C4-2B (cell line): ENCODE measurements around the gene FHL2.

Experiments
- H3K27ac ChIP-seq: fragments of 450-650 bp; 2 replicates; pipeline ENCODE4 v1.5.1; 2017
- CTCF ChIP-seq: fragments of 450-650 bp; conservative IDR thresholded peaks from 2 replicates; pipeline ENCODE4 v1.5.1; 2017; ENCODE audit warnings: mild to moderate bottlenecking
- ZFX ChIP-seq: fragments of 450-650 bp; IDR thresholded peaks from 2 replicates; pipeline ENCODE4 v1.6.1; 2017

The FHL2 gene

GRCh38 chr2:105398336-105399206, at the start of gene FHL2:
FHL2 (minus strand) TSS chr2:105399051; CDS start chr2:105386516, 12,535 bp downstream.
- no peak for TF ChIP-seq ZFX
- TF ChIP-seq CTCF: peak; percentile 75
- peak within 1 kb of the TSS; percentile 10; the same call in 1 of the 2 replicates for H3K27ac ChIP-seq

DNA sequence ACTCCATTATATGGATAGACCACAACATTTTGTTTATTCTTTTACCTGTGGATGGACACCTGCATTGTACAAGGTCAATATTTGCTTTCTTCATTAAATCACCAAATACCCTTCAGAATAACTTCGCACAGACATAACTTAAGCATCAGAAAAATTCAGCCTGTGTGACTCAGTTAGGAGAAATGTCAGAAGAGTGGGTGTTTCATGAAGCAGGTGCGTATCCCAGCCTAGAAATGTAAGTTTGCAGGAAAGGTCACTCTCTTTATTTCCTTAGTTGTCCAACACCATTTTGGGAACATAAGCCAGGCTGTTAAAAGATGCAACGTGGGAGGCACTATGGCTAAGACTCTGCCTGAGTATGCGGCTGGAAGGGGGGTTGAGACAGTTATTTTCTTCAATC, 48.6 kb upstream of the FHL2 start:
- TF ChIP-seq ZFX (no peak), CTCF (no peak)
- H3K27ac ChIP-seq: no peak overlapping the region

GRCh38 chr2:105446501-105446900, 47.6 kb upstream of the FHL2 start:
- H3K27ac ChIP-seq: no peak overlapping the region

DNA sequence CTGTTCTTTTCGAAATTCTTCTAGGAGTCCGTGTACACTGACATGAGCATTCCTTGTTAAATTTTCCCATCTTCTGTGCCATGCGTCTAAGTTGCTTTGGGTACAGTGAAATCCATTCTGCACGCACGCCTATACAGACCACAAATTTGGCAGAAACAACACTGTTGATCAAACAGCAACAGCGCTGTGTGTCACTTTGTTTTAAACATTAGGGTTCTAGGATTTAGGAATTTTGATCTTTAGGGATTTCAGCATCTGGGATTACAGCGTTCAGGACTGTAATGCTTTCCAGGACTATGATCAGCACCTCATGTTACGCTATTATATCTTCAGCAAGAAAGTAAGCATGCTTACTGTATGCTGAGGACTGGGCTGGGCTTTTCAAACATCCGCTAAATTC, 47.1 kb upstream of the FHL2 start:
- TF ChIP-seq ZFX: no peak
- no peak overlapping the region for H3K27ac ChIP-seq

More at GRCh38 chr2:105446501-105446900, 47.6 kb upstream of the FHL2 start:
- no peak for TF ChIP-seq CTCF
- TF ChIP-seq ZFX: no peak

GRCh38 chr2:105445498-105445897, 46.6 kb upstream of the FHL2 start:
- TF ChIP-seq CTCF (no peak), ZFX (no peak)
- no peak overlapping the region for H3K27ac ChIP-seq

GRCh38 chr2:105443617-105444598, 45.1 kb upstream of the FHL2 start:
- H3K27ac ChIP-seq: peak overlapping the region; percentile 11; the same call in 1 of the 2 replicates
- no peak for TF ChIP-seq ZFX

DNA sequence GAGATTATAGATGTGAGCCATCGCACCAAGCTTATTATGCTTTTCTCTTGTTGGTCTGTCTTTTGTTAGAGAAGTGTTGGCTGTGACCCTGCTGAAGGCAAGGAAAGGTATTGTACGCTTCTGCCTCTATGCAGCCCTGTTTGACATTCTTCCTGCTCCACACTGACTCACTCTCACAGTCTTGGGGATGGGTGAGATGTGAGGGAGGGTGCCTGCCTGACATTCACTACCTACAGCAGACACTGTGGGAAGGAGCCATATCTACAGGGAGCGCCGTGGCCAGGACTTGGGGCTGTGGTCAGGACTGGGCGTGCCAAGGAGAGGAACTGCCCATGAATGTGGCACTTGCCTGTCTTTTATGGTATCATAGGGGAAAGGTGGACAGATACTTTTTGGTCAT, 43.9 kb upstream of the FHL2 start:
- no peak overlapping the region for H3K27ac ChIP-seq
- TF ChIP-seq ZFX: no peak
- TF ChIP-seq CTCF: no peak

- H3K27ac ChIP-seq: no peak overlapping the region
- TF ChIP-seq ZFX (no peak), CTCF (no peak)
These were observed 43.2 kb upstream of the FHL2 start for GRCh38 chr2:105442056-105442455.
